Esophagus muscularis mucosa (tissue), 4 donors: ENCODE results near the gene PTPRS. TPM values are rescaled to one million over a fixed set of nuclear protein-coding genes. Genes with fewer than 3 reads are reported as not detected.

ENCODE experiments used
- DNase-seq: peaks from one replicate; pipeline ENCODE4 v3.0.0-alpha.2; 2017; ENCODE audit errors: extremely low spot score
- H3K27ac ChIP-seq, 4 donors: fragments of 200-600 bp; sonication (generic); replicated peaks in 1 of 4; 1 replicate in 3 of 4; 2 replicates in 1 of 4; pipeline ENCODE4 v1.5.1; 2016 to 2019; ENCODE audit warnings: mild to moderate bottlenecking in 1 of 4
- H3K27me3 ChIP-seq, 4 donors: fragments of 200-600 bp; sonication (generic); one replicate each; pipeline versions ENCODE4 v1.5.1 to v1.6.0; 2016 to 2019
- H3K36me3 ChIP-seq, 4 donors: fragments of 200-600 bp; sonication (generic); one replicate each; pipeline ENCODE4 v1.5.1; 2016 to 2019
- H3K4me1 ChIP-seq, 4 donors: fragments of 200-600 bp; sonication (generic); one replicate each; pipeline ENCODE4 v1.5.1; 2016 to 2019
- H3K4me3 ChIP-seq, 4 donors: fragments of 200-600 bp; sonication (generic); 1 replicate in 2 of 4; 2 replicates in 2 of 4; pipeline ENCODE4 v1.5.1; 2016 to 2019; ENCODE audit warnings: mild to moderate bottlenecking in 4 of 4, moderate library complexity in 1 of 4
- H3K9me3 ChIP-seq, 4 donors: fragments of 200-600 bp; sonication (generic); 1 replicate in 3 of 4; 2 replicates in 1 of 4; pipeline ENCODE4 v1.5.1; 2016 to 2019
- EP300 ChIP-seq: sonication (generic); formaldehyde crosslinking; IDR thresholded peaks from one replicate; pipeline ENCODE4 v1.6.1; 2017; ENCODE audit warnings: antibody characterized with exemption
- POLR2A ChIP-seq: fragments of 450-650 bp; IDR thresholded peaks from one replicate; pipeline ENCODE4 v1.6.1; 2017; ENCODE audit warnings: antibody characterized with exemption, moderate library complexity, mild to moderate bottlenecking, low read depth
- POLR2AphosphoS5 ChIP-seq, 2 donors: sonication (generic); formaldehyde crosslinking; IDR thresholded peaks; one replicate each; pipeline ENCODE4 v1.6.1; 2017; ENCODE audit warnings: antibody characterized with exemption in 2 of 2
- WGBS: methylation state at CpG from one replicate; pipeline ENCODE4 v1.1.5; 2018; 5-methylcytosine and 5-hydroxymethylcytosine counted together
- intact Hi-C: fragments of 100-400 bp; cut with DNase I; formaldehyde crosslinking; loops from one replicate; pipeline ENCODE4 v1.15.1; 2023
- total RNA-seq, 4 donors: library from RNA; depleted of rRNA; stranded (reverse); fragments of >200 nt; gene quantifications; one replicate each; pipeline versions ENCODE4 v1.1.0 to v1.2.1, GENCODE V29; 2016
- TF ChIP-seq, protein P1 (sequence below), 3 experiments: fragments of 200-600 bp in 2 of 3; fragments of 450-650 bp in 1 of 3; sonication (generic) in 2 of 3; IDR thresholded peaks; one replicate each; pipeline ENCODE4 v1.5.1; 2017 to 2019; ENCODE audit warnings: antibody characterized with exemption in 3 of 3, mild to moderate bottlenecking in 2 of 3, moderate library complexity in 1 of 3

PTPRS gene
- total RNA-seq, 4 donors from 2014 or later = 140 to 311 (median 224) TPM

DNA sequence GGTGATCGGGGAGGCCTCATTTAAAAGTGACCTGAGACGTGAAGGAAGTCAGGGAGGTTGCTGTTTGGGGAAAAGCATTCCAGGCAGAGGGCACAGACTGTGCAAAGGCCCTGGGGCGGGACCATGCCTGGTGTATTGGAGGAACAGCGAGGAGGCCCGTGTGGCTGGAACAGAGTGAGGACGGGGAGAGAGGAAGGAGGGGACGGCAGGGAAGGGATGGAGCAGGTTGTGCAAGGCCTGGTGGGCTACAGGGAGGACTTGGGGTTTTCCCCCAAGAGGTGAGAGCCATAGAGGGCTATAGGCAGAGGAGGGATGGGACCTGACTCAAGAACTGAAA is 17.2 kb downstream of the PTPRS start:
- WGBS = 97% methylated on average over 7 of the region's 7 CpGs
- no peaks in the 10 kb centered on the region for H3K36me3 ChIP-seq
- intact Hi-C loops = no loop called here
- H3K27me3 ChIP-seq = peaks cover 0 to 18% (median 0%) of the 10 kb centered on the region in 4 donors
- H3K4me3 ChIP-seq = no peak overlapping the region
- H3K9me3 ChIP-seq = peaks cover 0 to 8% (median 6%) of the 10 kb centered on the region in 4 donors
- peaks cover 0 to 7% (median 3%) of the 10 kb centered on the region in 4 donors for H3K4me1 ChIP-seq
- no peak for DNase-seq
- TF ChIP-seq POLR2AphosphoS5 (IDR thresholded peaks at IDR 0.05) (no peak), EP300 (no peak), POLR2A (no peak)
- TF ChIP-seq, protein P1, sequence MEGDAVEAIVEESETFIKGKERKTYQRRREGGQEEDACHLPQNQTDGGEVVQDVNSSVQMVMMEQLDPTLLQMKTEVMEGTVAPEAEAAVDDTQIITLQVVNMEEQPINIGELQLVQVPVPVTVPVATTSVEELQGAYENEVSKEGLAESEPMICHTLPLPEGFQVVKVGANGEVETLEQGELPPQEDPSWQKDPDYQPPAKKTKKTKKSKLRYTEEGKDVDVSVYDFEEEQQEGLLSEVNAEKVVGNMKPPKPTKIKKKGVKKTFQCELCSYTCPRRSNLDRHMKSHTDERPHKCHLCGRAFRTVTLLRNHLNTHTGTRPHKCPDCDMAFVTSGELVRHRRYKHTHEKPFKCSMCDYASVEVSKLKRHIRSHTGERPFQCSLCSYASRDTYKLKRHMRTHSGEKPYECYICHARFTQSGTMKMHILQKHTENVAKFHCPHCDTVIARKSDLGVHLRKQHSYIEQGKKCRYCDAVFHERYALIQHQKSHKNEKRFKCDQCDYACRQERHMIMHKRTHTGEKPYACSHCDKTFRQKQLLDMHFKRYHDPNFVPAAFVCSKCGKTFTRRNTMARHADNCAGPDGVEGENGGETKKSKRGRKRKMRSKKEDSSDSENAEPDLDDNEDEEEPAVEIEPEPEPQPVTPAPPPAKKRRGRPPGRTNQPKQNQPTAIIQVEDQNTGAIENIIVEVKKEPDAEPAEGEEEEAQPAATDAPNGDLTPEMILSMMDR (IDR thresholded peaks at IDR 0.05) = no peak
- H3K27ac ChIP-seq = no peak overlapping the region

DNA sequence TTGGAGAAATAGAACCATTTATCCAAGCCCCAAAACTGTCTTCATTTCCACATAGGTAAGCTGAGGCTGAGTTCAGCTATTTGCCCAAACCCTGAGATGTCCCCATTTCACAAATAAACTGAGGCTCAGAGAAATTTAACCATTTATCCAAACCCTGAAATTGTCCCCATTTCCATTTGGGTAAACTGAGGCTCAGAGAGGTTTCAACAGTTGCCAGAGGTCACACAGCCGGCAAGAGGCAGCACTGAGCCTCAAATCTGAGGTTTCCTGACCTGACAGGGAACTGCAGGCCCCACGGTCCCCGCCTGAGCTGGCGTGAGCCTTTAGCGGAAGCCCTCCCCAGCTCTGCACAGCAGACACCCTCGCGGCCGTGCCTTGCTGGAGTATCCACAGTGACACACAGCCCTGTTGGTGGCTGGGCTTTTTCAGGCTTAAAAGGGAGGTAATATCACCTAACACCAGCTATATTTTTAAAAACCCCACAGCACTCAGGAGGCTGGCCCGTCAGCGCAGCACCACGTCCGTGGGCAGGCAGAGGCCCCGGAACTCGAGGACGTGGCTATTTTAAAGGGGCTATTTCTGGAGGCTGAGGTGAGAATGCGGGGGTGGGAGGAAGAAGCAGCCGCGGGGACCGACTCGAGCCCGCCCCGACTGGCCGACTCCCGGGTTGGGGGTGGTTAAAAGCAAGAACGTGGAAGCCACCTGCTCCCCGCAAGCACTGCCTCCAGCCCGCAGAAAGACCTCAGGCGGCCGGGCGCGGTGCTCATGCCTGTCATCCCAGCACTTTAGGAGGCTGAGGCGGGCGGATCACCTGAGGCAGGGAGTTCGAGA is 18.5 kb downstream of the PTPRS start:
- Histone ChIP-seq H3K36me3 (no peaks in the 10 kb centered on the region), H3K27me3 (peaks cover 0 to 18% (median 0%) of the 10 kb centered on the region in 4 donors), H3K27ac (no peak overlapping the region), H3K4me1 (peaks cover 0 to 7% (median 3%) of the 10 kb centered on the region in 4 donors), H3K4me3 (no peak overlapping the region), H3K9me3 (peaks cover 0 to 8% (median 6%) of the 10 kb centered on the region in 4 donors)
- no peak for TF ChIP-seq POLR2A
- TF ChIP-seq EP300 = no peak
- TF ChIP-seq, protein P1 (IDR thresholded peaks at IDR 0.05) = no peak
- TF ChIP-seq POLR2AphosphoS5 (IDR thresholded peaks at IDR 0.05) = no peak
- DNase-seq = no peak
- intact Hi-C loops = no loop called here
- 32% methylated on average over 24 of the region's 34 CpGs for WGBS

DNA sequence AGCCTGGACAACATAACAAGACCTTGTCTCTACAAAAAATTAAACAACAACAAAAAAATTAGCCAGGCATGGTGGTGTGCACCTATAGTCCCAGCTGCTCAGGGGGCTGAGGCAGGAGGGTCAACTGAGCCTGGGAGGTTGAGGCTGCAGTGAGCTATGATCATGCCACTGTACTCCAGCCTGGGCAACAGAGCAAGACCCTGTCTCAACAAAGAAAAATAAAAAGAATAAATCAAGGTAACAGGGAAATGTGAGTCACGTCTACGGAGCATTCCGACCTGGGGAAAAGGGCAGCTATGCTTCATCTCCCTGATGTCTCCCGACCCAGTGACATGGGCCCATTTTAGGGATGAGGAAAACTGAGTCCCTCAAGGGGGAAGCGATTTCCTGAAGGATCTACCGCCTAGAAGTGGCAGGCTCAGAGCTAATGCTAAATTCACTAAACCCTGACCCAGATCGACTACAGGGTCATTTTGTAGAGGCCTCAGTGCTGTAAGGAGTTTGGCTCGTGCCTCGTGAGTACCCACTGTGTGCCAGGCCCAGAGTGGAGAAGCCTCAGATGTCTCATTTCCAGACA is 19.5 kb downstream of the PTPRS start:
- Histone ChIP-seq H3K4me3 (no peak overlapping the region), H3K27me3 (peaks cover 0 to 18% (median 0%) of the 10 kb centered on the region in 4 donors), H3K4me1 (peaks cover 0 to 7% (median 3%) of the 10 kb centered on the region in 4 donors), H3K9me3 (peaks cover 0 to 8% (median 6%) of the 10 kb centered on the region in 4 donors), H3K27ac (no peak overlapping the region), H3K36me3 (no peaks in the 10 kb centered on the region)
- WGBS = 95% methylated on average over 9 of the region's 9 CpGs
- TF ChIP-seq POLR2AphosphoS5 (IDR thresholded peaks at IDR 0.05) (no peak), POLR2A (no peak), EP300 (no peak)
- TF ChIP-seq, protein P1 (IDR thresholded peaks at IDR 0.05) = no peak
- no peak for DNase-seq
- intact Hi-C loops = no loop called here

DNA sequence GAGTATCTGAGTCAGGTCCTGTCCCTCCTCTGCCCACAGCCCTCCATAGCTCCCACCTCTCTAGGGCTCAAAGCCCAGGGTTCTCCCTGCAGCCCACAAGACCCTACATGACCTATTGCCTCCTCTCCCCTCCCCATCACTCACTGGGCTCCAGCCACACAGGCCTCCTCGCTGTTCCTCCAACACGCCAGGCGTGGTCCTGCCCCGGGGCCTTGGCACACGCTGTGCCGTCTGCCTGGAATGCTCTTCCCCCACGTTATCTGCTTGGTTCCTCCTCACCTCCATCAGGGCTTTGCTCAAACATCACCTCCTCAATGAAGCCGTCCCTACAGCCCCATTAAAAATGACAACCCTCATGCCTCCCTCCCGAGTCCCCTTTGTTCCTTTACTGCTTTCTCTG is 21.1 kb downstream of the PTPRS start:
- H3K4me1 ChIP-seq = peaks cover 0 to 7% (median 3%) of the 10 kb centered on the region in 4 donors
- no peak overlapping the region for H3K27ac ChIP-seq
- TF ChIP-seq EP300 (no peak), POLR2AphosphoS5 (IDR thresholded peaks at IDR 0.05) (no peak), POLR2A (no peak)
- TF ChIP-seq, protein P1 (IDR thresholded peaks at IDR 0.05) = no peak
- H3K36me3 ChIP-seq = no peaks in the 10 kb centered on the region
- H3K9me3 ChIP-seq = peaks cover 0 to 1% (median 0%) of the 10 kb centered on the region in 4 donors
- WGBS = 92% methylated on average over 9 of the region's 9 CpGs
- no peak overlapping the region for H3K4me3 ChIP-seq
- peaks cover 0 to 18% (median 0%) of the 10 kb centered on the region in 4 donors for H3K27me3 ChIP-seq
- DNase-seq = no peak
- intact Hi-C loops = no loop called here
